GM18873 (cell line): Measurements from ENCODE around the gene TMEM218.

Experiments used
- ATAC-seq: cut with Tn5 transposase; IDR thresholded peaks from one replicate; pipeline ENCODE4 v1.9.1; 2021; ENCODE audit warnings: mild to moderate bottlenecking, moderate library complexity, moderate number of reproducible peaks; ENCODE audit not compliant: unreplicated experiment, low FRiP score

TMEM218 gene

GRCh38 chr11:125111343-125112207 lies at the start of gene TMEM218:
Gene TMEM218 (minus strand): TSS chr11:125111626. CDS start chr11:125102241, 9,385 bp downstream.
- peak; percentile 98 for ATAC-seq

- ATAC-seq = no peak
Observed at GRCh38 chr11:125157953-125158680, 46.7 kb upstream of the TMEM218 start.

GRCh38 chr11:125157118-125157733 lies 45.8 kb upstream of the TMEM218 start:
- ATAC-seq = no peak

GRCh38 chr11:125156346-125157117 lies 45.1 kb upstream of the TMEM218 start:
- ATAC-seq = no peak

- ATAC-seq = no peak
Observed at GRCh38 chr11:125155767-125156166, 44.3 kb upstream of the TMEM218 start.

- no peak for ATAC-seq
Observed at GRCh38 chr11:125155100-125155444, 43.6 kb upstream of the TMEM218 start.

GRCh38 chr11:125154378-125155099 lies 43.1 kb upstream of the TMEM218 start:
- ATAC-seq = no peak

- ATAC-seq = no peak
Observed at GRCh38 chr11:125153837-125154236, 42.4 kb upstream of the TMEM218 start.

GRCh38 chr11:125148743-125149142 lies 37.3 kb upstream of the TMEM218 start:
- ATAC-seq = no peak

- ATAC-seq = no peak
Observed at GRCh38 chr11:125148011-125148410, 36.6 kb upstream of the TMEM218 start.

- ATAC-seq = no peak
Observed at GRCh38 chr11:125147280-125147679, 35.9 kb upstream of the TMEM218 start.

- no peak for ATAC-seq
Observed at GRCh38 chr11:125146232-125146631, 34.8 kb upstream of the TMEM218 start.

GRCh38 chr11:125141686-125142535 lies 30.5 kb upstream of the TMEM218 start:
- ATAC-seq = no peak

- no peak for ATAC-seq
Observed at GRCh38 chr11:125141178-125141577, 29.8 kb upstream of the TMEM218 start.

GRCh38 chr11:125140233-125140632 lies 28.8 kb upstream of the TMEM218 start:
- no peak for ATAC-seq

GRCh38 chr11:125139778-125140177 lies 28.4 kb upstream of the TMEM218 start:
- ATAC-seq = no peak

- ATAC-seq = no peak
Observed at GRCh38 chr11:125138966-125139365, 27.5 kb upstream of the TMEM218 start.

GRCh38 chr11:125136001-125136400 lies 24.6 kb upstream of the TMEM218 start:
- ATAC-seq = no peak

- ATAC-seq = no peak
Observed at GRCh38 chr11:125132596-125132995, 21.2 kb upstream of the TMEM218 start.
